MV-4-11 (cell line): Measurements from ENCODE around the gene ZFPL1.

Experiments
- DNase-seq: peaks from one replicate; lab custom pipeline; 2025; lab: John Stamatoyannopoulos, UW

ZFPL1 gene

GRCh38 chr11:65083834-65084597, at the start of gene ZFPL1, which contains the start of gene CDCA5:
TSS of gene ZFPL1 (plus strand) at chr11:65084222. CDS start at chr11:65084699, 477 bp downstream.
TSS of gene CDCA5 (minus strand) at chr11:65084040. CDS start at chr11:65083978, 62 bp downstream.
- peak; percentile 92 for DNase-seq

- no peak for DNase-seq
These were observed 49.6 kb upstream of the ZFPL1 start for GRCh38 chr11:65034423-65034822.

- no peak for DNase-seq
These were observed 48.4 kb upstream of the ZFPL1 start for GRCh38 chr11:65035579-65035978.

- DNase-seq = no peak
These were observed 47.1 kb upstream of the ZFPL1 start for GRCh38 chr11:65036931-65037330.

- no peak for DNase-seq
These were observed 43.5 kb upstream of the ZFPL1 start for GRCh38 chr11:65040520-65040846.

GRCh38 chr11:65040847-65041622, 43.0 kb upstream of the ZFPL1 start, which contains the start of gene SAC3D1:
TSS of gene SAC3D1 (plus strand) at chr11:65041210. CDS start at chr11:65041293, 83 bp downstream.
- peak; percentile 97 for DNase-seq

- no peak for DNase-seq
These were observed 41.1 kb upstream of the ZFPL1 start for GRCh38 chr11:65042891-65043290.

GRCh38 chr11:65043881-65044501, 40.0 kb upstream of the ZFPL1 start:
- DNase-seq = peak; percentile 65

GRCh38 chr11:65045061-65045460, 39.0 kb upstream of the ZFPL1 start:
- no peak for DNase-seq

- DNase-seq = no peak
These were observed 38.3 kb upstream of the ZFPL1 start for GRCh38 chr11:65045728-65046127.

- DNase-seq = no peak
These were observed 36.2 kb upstream of the ZFPL1 start for GRCh38 chr11:65047581-65048422.

- DNase-seq = no peak
These were observed 32.6 kb upstream of the ZFPL1 start for GRCh38 chr11:65051398-65051858.

- no peak for DNase-seq
These were observed 30.1 kb upstream of the ZFPL1 start for GRCh38 chr11:65053827-65054508.

GRCh38 chr11:65055538-65055937, 28.5 kb upstream of the ZFPL1 start:
- no peak for DNase-seq

GRCh38 chr11:65056999-65057398, 27.0 kb upstream of the ZFPL1 start:
- no peak for DNase-seq

- no peak for DNase-seq
These were observed 26.5 kb upstream of the ZFPL1 start for GRCh38 chr11:65057526-65057925.

GRCh38 chr11:65058012-65058411, 26.0 kb upstream of the ZFPL1 start:
- no peak for DNase-seq

- no peak for DNase-seq
These were observed 25.5 kb upstream of the ZFPL1 start, which contains the start of gene NAALADL1 for GRCh38 chr11:65058419-65059054. TSS of gene NAALADL1 (minus strand) at chr11:65058553. CDS start at chr11:65058521, 32 bp downstream.

- DNase-seq = no peak
These were observed 24.5 kb upstream of the ZFPL1 start for GRCh38 chr11:65059523-65059922.
